SK-N-SH (cell line): ENCODE data around the gene MMP24OS. TPM values are rescaled to one million over a fixed set of nuclear protein-coding genes. Genes with fewer than 3 reads are reported as not detected.
"Not testable (repeated sequence)": the region's sequence is repeated elsewhere in the genome, so short reads cannot be mapped to it uniquely, and the experiment has no call there.

Source experiments
- CTCF ChIA-PET: fragments of 300-600, 350-600 bp; formaldehyde crosslinking; extraction: SDS; loops from one replicate; lab custom pipeline; 2021; lab: Yijun Ruan, JAX
- POLR2A ChIA-PET: fragments of 350-600 bp; sonication (Branson Sonifier 250); formaldehyde crosslinking; extraction: SDS; loops from one replicate; lab custom pipeline; 2020; ENCODE audit warnings: antibody characterized with exemption, inconsistent platforms; lab: Yijun Ruan, JAX
- DNase-seq: peaks from one replicate; pipeline ENCODE4 v3.0.0; 2012
- H2AFZ ChIP-seq: fragments of 200-600 bp; sonication (generic); 2 replicates; pipeline ENCODE4 v1.8.1; 2016; ENCODE audit warnings: antibody characterized with exemption, mild to moderate bottlenecking, low read depth
- H3F3A ChIP-seq: fragments of 200-600 bp; sonication (generic); replicated peaks from 2 replicates; pipeline ENCODE3; 2016; ENCODE audit warnings: antibody characterized with exemption, mild to moderate bottlenecking; ENCODE audit not compliant: insufficient read depth
- H3K27ac ChIP-seq, 2 experiments: fragments of 200-500 bp in 1 of 2; fragments of 200-600 bp in 1 of 2; sonication (Bioruptor generic) in 1 of 2; sonication (generic), shearing (Covaris generic) in 1 of 2; 2 replicates each; pipeline versions ENCODE4 v1.5.1 to v1.6.1; 2014 to 2016; ENCODE audit warnings: low read depth in 2 of 2, inconsistent platforms in 1 of 2, low read length in 1 of 2, mild to moderate bottlenecking in 1 of 2, mixed read lengths in 1 of 2
- H3K27me3 ChIP-seq: fragments of 200-600 bp; sonication (generic), shearing (Covaris generic); 2 replicates; pipeline ENCODE4 v1.6.1; 2016; ENCODE audit warnings: mixed run types; ENCODE audit not compliant: insufficient read depth
- H3K36me3 ChIP-seq, 2 experiments: fragments of 200-500 bp in 1 of 2; fragments of 200-600 bp in 1 of 2; sonication (Bioruptor generic) in 1 of 2; sonication (generic) in 1 of 2; replicated peaks in 1 of 2; 2 replicates each; pipeline versions ENCODE3 to v1.5.1; 2014 to 2016; ENCODE audit warnings: low read length in 1 of 2, mild to moderate bottlenecking in 1 of 2; ENCODE audit not compliant: insufficient read depth in 2 of 2, control insufficient read depth in 1 of 2
- H3K4me1 ChIP-seq, 2 experiments: fragments of 200-500 bp in 1 of 2; fragments of 200-600 bp in 1 of 2; sonication (Bioruptor generic) in 1 of 2; sonication (generic), shearing (Covaris generic) in 1 of 2; 2 replicates each; pipeline versions ENCODE4 v1.5.1 to v1.6.1; 2014 to 2016; ENCODE audit warnings: low read depth in 1 of 2, low read length in 1 of 2, mixed run types in 1 of 2; ENCODE audit not compliant: insufficient read depth in 2 of 2, control insufficient read depth in 1 of 2
- H3K4me2 ChIP-seq: fragments of 200-600 bp; sonication (generic), shearing (Covaris generic); 2 replicates; pipeline ENCODE4 v1.6.1; 2017; ENCODE audit warnings: mixed run types
- H3K4me3 ChIP-seq, 2 experiments: fragments of 200-500 bp in 1 of 2; fragments of 200-600 bp in 1 of 2; sonication (Bioruptor generic) in 1 of 2; sonication (generic), shearing (Covaris generic) in 1 of 2; 2 replicates each; pipeline versions ENCODE4 v1.5.1 to v1.8.1; 2014 to 2016; ENCODE audit warnings: low read depth in 2 of 2, inconsistent platforms in 1 of 2, low read length in 1 of 2, mild to moderate bottlenecking in 1 of 2, mixed read lengths in 1 of 2, moderate library complexity in 1 of 2
- H3K79me2 ChIP-seq: fragments of 200-600 bp; sonication (generic); 2 replicates; pipeline ENCODE4 v1.8.1; 2017; ENCODE audit warnings: mild to moderate bottlenecking; ENCODE audit not compliant: insufficient read depth
- H3K9ac ChIP-seq: fragments of 200-600 bp; sonication (generic); 2 replicates; pipeline ENCODE4 v1.6.1; 2017; ENCODE audit warnings: mixed run types
- H3K9me2 ChIP-seq: fragments of 200-600 bp; sonication (generic); 2 replicates; pipeline ENCODE4 v1.6.1; 2017; ENCODE audit warnings: mixed run types
- H3K9me3 ChIP-seq: fragments of 200-600 bp; sonication (generic); 2 replicates; pipeline ENCODE4 v1.6.1; 2017; ENCODE audit warnings: mixed run types, mild to moderate bottlenecking, moderate library complexity
- H4K20me1 ChIP-seq: fragments of 200-600 bp; sonication (generic); 2 replicates; pipeline ENCODE4 v1.6.1; 2017; ENCODE audit warnings: mild to moderate bottlenecking, mixed run types; ENCODE audit not compliant: insufficient read depth
- CHD2 ChIP-seq: fragments of 150-350 bp; IDR thresholded peaks from 2 replicates; pipeline ENCODE4 v1.6.1; 2018; ENCODE audit warnings: low read length; ENCODE audit not compliant: partially characterized antibody
- ELF1 ChIP-seq: IDR thresholded peaks from 2 replicates; pipeline ENCODE4 v1.4.0; 2012
- FOSL2 ChIP-seq: IDR thresholded peaks from 2 replicates; pipeline ENCODE4 v1.4.0; 2012; ENCODE audit warnings: low read depth, mild to moderate bottlenecking, moderate library complexity, borderline replicate concordance
- FOXJ3 ChIP-seq: sonication (generic); formaldehyde crosslinking; IDR thresholded peaks from 2 replicates; pipeline ENCODE4 v1.5.1; 2020; ENCODE audit warnings: mild to moderate bottlenecking, missing genetic modification reagents
- FOXM1 ChIP-seq: IDR thresholded peaks from 2 replicates; pipeline ENCODE4 v1.4.0; 2012; ENCODE audit warnings: low read depth, mild to moderate bottlenecking
- MEF2A ChIP-seq: IDR thresholded peaks from 2 replicates; pipeline ENCODE4 v1.4.0; 2012; ENCODE audit warnings: low read depth, borderline replicate concordance
- POLR2AphosphoS5 ChIP-seq: IDR thresholded peaks from 2 replicates; pipeline ENCODE4 v1.6.1; 2012; ENCODE audit warnings: low read depth, low read length
- RAD21 ChIP-seq: IDR thresholded peaks from 2 replicates; pipeline ENCODE4 v1.6.1; 2012; ENCODE audit warnings: mild to moderate bottlenecking, low read length
- RCOR1 ChIP-seq: fragments of 150-350 bp; IDR thresholded peaks from 2 replicates; pipeline ENCODE4 v1.6.1; 2017; ENCODE audit warnings: antibody characterized with exemption, low read length
- SIN3A ChIP-seq: IDR thresholded peaks from 2 replicates; pipeline ENCODE4 v1.6.1; 2012; ENCODE audit warnings: low read depth, mild to moderate bottlenecking, low read length, moderate library complexity, borderline replicate concordance
- whole genome bisulfite sequencing: methylation state at CpG from one replicate; pipeline ENCODE4 v1.1.6; 2017; ENCODE audit warnings: low lambda C conversion rate; 5-methylcytosine and 5-hydroxymethylcytosine counted together
- polyA plus RNA-seq, 3 experiments: library from polyadenylated mRNA; depleted of rRNA; stranded (reverse); fragments of >200 nt; gene quantifications; 2 replicates each; pipeline ENCODE4 v1.2.3, GENCODE V29; 2012
- TF ChIP-seq, protein P1 (sequence below): IDR thresholded peaks from 2 replicates; pipeline ENCODE4 v1.4.0; 2012; ENCODE audit warnings: low read depth, borderline replicate concordance
- TF ChIP-seq, protein P2 (sequence below): fragments of 150-350 bp; IDR thresholded peaks from 2 replicates; pipeline ENCODE4 v1.6.1; 2017; ENCODE audit warnings: antibody characterized with exemption, low read length, low read depth, borderline replicate concordance

The MMP24OS gene
- polyA plus RNA-seq, 1 of the 3 experiments (the other 2 are of a cell fraction) = 53.1 TPM

DNA sequence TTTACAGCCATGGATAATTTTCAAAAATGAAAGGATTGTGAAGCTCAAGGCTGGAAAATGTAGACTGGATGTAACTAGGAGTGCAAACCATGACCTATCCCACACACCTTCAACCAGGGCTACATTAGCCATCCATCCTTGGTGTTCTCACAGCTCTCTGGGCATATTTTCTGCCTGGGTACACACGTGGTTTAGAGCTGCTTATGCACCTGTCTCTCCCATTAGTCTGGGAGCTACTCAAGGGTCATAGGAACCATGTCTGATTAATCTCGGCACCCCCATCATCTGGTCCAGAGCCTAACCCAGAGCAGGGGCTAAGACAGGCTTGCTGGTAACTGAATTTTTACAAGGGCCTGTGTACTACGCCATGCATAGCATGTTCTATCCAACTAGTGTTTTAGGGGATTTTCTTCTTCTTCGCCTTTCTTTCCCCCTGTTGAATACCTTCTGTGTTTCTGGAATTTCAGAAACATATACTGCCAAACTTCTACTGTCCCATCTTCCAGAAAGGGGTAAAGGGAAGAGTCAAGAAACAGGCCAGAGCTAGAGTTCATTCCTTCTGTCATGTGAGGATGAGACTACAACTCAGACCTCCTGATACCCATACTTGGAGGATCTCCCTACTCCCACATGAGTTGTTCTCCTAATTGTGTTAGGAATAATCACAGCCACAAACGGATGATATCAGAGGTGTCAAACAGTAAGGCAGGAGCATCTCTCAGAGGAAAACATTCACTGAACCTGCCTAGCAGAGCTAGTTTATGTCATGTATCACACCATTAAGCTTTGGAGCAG is 39.7 kb upstream of the MMP24OS start:
- Histone ChIP-seq H3K9me2 (no peaks in the 10 kb centered on the region), H3K9ac (peak overlapping the region; percentile 15; the same call in 1 of the 2 replicates), H3K4me1 (peaks cover 10 to 38% of the 10 kb centered on the region in 2 experiments), H3K36me3 (no peaks in the 10 kb centered on the region), H3K4me2 (0 out of 2 replicates have a peak overlapping the region, but pooled peaks have one; percentile 0), H3K4me3 (no peak overlapping the region), H3K27ac (peak overlapping the region; percentile 50 to 92), H4K20me1 (no peaks in the 10 kb centered on the region), H3F3A (peaks cover 34% of the 10 kb centered on the region), H3K9me3 (no peaks in the 10 kb centered on the region), H3K27me3 (no peaks in the 10 kb centered on the region), H2AFZ (no peak overlapping the region), H3K79me2 (no peaks in the 10 kb centered on the region)
- ChIA-PET CTCF (interaction anchor here (0.9 to 3.2 kb wide), 6 partner anchors 12 to 122 kb away, joined by 3 to 32 read pairs (median 3); no protein-coding TSS in a partner anchor), POLR2A (no interaction called here)
- DNase-seq = no peak
- 84% methylated on average over 5 of the region's 5 CpGs for WGBS
- TF ChIP-seq SIN3A = no peak
- no peak for TF ChIP-seq RAD21
- TF ChIP-seq CHD2 = no peak
- TF ChIP-seq FOXJ3 (CRISPR knock-in tag) = no peak
- no peak for TF ChIP-seq FOSL2
- no peak for TF ChIP-seq ELF1

DNA sequence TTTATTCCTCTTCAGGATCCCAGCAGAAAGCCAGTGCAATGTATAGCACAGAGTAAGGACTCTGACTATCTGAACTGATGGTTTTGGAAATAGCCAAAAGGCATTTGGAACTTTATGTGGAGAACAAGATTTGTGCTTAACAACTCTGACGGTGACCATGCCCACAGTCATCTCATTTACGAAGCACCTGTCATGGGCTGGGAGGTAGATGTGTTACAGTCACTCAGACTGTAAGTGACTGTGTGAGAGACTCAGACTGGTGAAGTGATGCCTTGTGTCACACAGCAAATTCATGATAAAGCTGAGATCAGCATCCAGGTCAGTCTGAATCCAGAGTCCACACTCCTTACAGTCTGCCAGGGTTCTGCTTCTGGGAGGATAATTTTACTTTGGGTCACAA is 38.2 kb upstream of the MMP24OS start:
- H3K27ac ChIP-seq = no peak overlapping the region
- no peaks in the 10 kb centered on the region for H3K79me2 ChIP-seq
- DNase-seq = no peak
- no peak overlapping the region for H3K4me2 ChIP-seq
- no peaks in the 10 kb centered on the region for H3K36me3 ChIP-seq
- H3K4me3 ChIP-seq = no peak overlapping the region
- CTCF ChIA-PET = no interaction called here
- H2AFZ ChIP-seq = no peak overlapping the region
- 100% methylated on average over 2 of the region's 2 CpGs for WGBS
- H3K9me3 ChIP-seq = no peaks in the 10 kb centered on the region
- no peak overlapping the region for H3K9ac ChIP-seq
- TF ChIP-seq POLR2AphosphoS5 (no peak), FOXM1 (no peak), MEF2A (no peak), FOXJ3 (CRISPR knock-in tag) (no peak), RCOR1 (no peak)
- TF ChIP-seq, protein P1, sequence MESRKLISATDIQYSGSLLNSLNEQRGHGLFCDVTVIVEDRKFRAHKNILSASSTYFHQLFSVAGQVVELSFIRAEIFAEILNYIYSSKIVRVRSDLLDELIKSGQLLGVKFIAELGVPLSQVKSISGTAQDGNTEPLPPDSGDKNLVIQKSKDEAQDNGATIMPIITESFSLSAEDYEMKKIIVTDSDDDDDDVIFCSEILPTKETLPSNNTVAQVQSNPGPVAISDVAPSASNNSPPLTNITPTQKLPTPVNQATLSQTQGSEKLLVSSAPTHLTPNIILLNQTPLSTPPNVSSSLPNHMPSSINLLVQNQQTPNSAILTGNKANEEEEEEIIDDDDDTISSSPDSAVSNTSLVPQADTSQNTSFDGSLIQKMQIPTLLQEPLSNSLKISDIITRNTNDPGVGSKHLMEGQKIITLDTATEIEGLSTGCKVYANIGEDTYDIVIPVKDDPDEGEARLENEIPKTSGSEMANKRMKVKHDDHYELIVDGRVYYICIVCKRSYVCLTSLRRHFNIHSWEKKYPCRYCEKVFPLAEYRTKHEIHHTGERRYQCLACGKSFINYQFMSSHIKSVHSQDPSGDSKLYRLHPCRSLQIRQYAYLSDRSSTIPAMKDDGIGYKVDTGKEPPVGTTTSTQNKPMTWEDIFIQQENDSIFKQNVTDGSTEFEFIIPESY = no peak
- TF ChIP-seq, protein P2, sequence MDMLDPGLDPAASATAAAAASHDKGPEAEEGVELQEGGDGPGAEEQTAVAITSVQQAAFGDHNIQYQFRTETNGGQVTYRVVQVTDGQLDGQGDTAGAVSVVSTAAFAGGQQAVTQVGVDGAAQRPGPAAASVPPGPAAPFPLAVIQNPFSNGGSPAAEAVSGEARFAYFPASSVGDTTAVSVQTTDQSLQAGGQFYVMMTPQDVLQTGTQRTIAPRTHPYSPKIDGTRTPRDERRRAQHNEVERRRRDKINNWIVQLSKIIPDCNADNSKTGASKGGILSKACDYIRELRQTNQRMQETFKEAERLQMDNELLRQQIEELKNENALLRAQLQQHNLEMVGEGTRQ = no peak
- TF ChIP-seq, all 33 proteins: peak for 0
- H3K4me1 ChIP-seq = peaks cover 10 to 50% of the 10 kb centered on the region in 2 experiments
- H3F3A ChIP-seq = peaks cover 46% of the 10 kb centered on the region
- H3K27me3 ChIP-seq = no peaks in the 10 kb centered on the region
- POLR2A ChIA-PET = no interaction called here
- no peaks in the 10 kb centered on the region for H4K20me1 ChIP-seq
- H3K9me2 ChIP-seq = no peaks in the 10 kb centered on the region

DNA sequence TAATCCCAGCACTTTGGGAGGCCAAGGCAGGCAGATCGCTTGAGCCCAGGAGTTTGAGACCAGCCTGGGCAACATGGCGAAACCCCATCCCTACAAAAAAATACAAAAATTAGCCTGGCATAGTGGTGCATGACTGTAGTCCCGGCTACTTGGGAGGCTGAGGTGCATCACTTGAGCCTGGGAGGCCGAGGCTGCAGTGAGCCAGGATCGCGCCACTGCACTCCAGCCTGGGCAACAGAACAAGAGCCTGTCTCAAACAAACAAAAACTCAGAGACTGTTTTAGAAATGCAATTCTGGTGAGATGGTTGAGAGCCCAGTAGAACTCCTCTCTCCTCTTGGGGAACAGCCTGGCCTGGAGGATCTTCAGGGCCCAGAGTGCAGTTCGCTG is 37.7 kb upstream of the MMP24OS start:
- H3K27me3 ChIP-seq, DNase-seq, H3K9ac ChIP-seq, H3K9me3 ChIP-seq, H3K27ac ChIP-seq, H2AFZ ChIP-seq, POLR2A ChIA-PET, H3K36me3 ChIP-seq, H3K9me2 ChIP-seq, H3K4me2 ChIP-seq, H3K79me2 ChIP-seq, H3K4me3 ChIP-seq, H4K20me1 ChIP-seq: not testable (repeated sequence)
- Histone ChIP-seq H3F3A (peaks cover 46% of the 10 kb centered on the region), H3K4me1 (peaks cover 10 to 45% of the 10 kb centered on the region in 2 experiments)
- 97% methylated on average over 6 of the region's 7 CpGs for WGBS
- CTCF ChIA-PET = interaction anchor here (1.2 kb wide), 1 partner anchor 132 kb away, joined by 5 read pairs; no protein-coding TSS in a partner anchor
